BE2C (cell line): ENCODE data around the gene ZDHHC14.

Experiments
- DNase-seq: peaks from one replicate; pipeline ENCODE4 v3.0.0-alpha.2; 2020
- H3K27me3 ChIP-seq: fragments of 250-450 bp; sonication (Bioruptor Pico); 2 replicates; pipeline ENCODE4 v1.5.1; 2020; ENCODE audit warnings: mild to moderate bottlenecking
- H3K36me3 ChIP-seq: fragments of 250-450 bp; sonication (Bioruptor Pico); 2 replicates; pipeline ENCODE4 v1.5.1; 2020; ENCODE audit warnings: mild to moderate bottlenecking
- H3K4me1 ChIP-seq: fragments of 250-450 bp; sonication (Bioruptor Pico); 2 replicates; pipeline ENCODE4 v1.5.1; 2020
- H3K4me3 ChIP-seq: 2 replicates; pipeline ENCODE4 v1.5.1; 2011; ENCODE audit warnings: low read depth, low read length
- H3K9me3 ChIP-seq: fragments of 250-450 bp; sonication (Bioruptor Pico); 2 replicates; pipeline ENCODE4 v1.5.1; 2020
- CTCF ChIP-seq: IDR thresholded peaks from 2 replicates; pipeline ENCODE4 v1.5.1; 2012; ENCODE audit warnings: mild to moderate bottlenecking, low read depth, low read length

ZDHHC14 gene

GRCh38 chr6:157684620-157685299 is 303.8 kb downstream of the ZDHHC14 start:
- Histone ChIP-seq H3K4me3 (no peak overlapping the region), H3K27me3 (no peaks in the 10 kb centered on the region), H3K4me1 (peaks cover 6% of the 10 kb centered on the region), H3K9me3 (no peaks in the 10 kb centered on the region), H3K36me3 (no peaks in the 10 kb centered on the region)
- DNase-seq = no peak
- TF ChIP-seq CTCF = no peak

- DNase-seq = no peak
- no peak for TF ChIP-seq CTCF
- H3K4me1 ChIP-seq = peaks cover 6% of the 10 kb centered on the region
Observed at GRCh38 chr6:157685596-157686280, 304.7 kb downstream of the ZDHHC14 start.

GRCh38 chr6:157688275-157688959 is 307.4 kb downstream of the ZDHHC14 start:
- no peaks in the 10 kb centered on the region for H3K4me1 ChIP-seq
- no peaks in the 10 kb centered on the region for H3K36me3 ChIP-seq
- H3K27me3 ChIP-seq = no peaks in the 10 kb centered on the region
- no peaks in the 10 kb centered on the region for H3K9me3 ChIP-seq
- no peak for DNase-seq
- no peak overlapping the region for H3K4me3 ChIP-seq
- no peak for TF ChIP-seq CTCF

More at GRCh38 chr6:157685596-157686280, 304.7 kb downstream of the ZDHHC14 start:
- H3K36me3 ChIP-seq = no peaks in the 10 kb centered on the region
- H3K27me3 ChIP-seq = no peaks in the 10 kb centered on the region
- no peaks in the 10 kb centered on the region for H3K9me3 ChIP-seq
- no peak overlapping the region for H3K4me3 ChIP-seq

GRCh38 chr6:157688960-157689599 is 308.1 kb downstream of the ZDHHC14 start:
- H3K27me3 ChIP-seq = no peaks in the 10 kb centered on the region
- peak; percentile 3; the same call in 1 of the 2 replicates for TF ChIP-seq CTCF
- no peak for DNase-seq
- H3K9me3 ChIP-seq = no peaks in the 10 kb centered on the region
- no peaks in the 10 kb centered on the region for H3K36me3 ChIP-seq
- no peaks in the 10 kb centered on the region for H3K4me1 ChIP-seq
- no peak overlapping the region for H3K4me3 ChIP-seq

GRCh38 chr6:157689875-157690274 is 308.9 kb downstream of the ZDHHC14 start:
- no peak for DNase-seq
- Histone ChIP-seq H3K36me3 (no peaks in the 10 kb centered on the region), H3K27me3 (no peaks in the 10 kb centered on the region), H3K4me1 (no peaks in the 10 kb centered on the region), H3K9me3 (no peaks in the 10 kb centered on the region), H3K4me3 (no peak overlapping the region)
- no peak for TF ChIP-seq CTCF
